NCI-H1092 (cell line): ENCODE data around the gene C3orf20.
"Not testable (repeated sequence)": the region's sequence is repeated elsewhere in the genome, so short reads cannot be mapped to it uniquely, and the experiment has no call there.

Experiments used
- DNase-seq: peaks from one replicate; lab custom pipeline; 2025; lab: John Stamatoyannopoulos, UW

Gene C3orf20

DNA sequence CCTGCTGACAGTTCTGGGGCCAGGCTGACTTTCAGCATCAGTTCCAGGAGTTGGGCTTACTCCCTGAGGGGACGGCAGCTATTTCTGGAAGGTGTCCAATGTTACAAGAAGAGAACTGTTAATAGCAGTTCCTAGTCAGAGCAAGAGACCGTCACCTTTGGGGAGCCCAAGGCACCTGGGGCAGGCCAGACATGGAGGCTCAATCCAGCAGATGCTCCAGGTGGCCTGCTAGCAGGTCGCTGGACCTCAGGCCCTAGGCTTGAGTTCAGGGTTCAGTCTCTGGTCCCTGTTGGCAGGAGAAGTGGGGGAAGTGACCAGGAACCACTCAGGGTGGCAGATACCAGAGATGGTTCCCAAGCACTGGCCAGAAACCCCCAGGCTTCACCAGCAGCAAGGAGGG lies 25.9 kb downstream of the C3orf20 start:
- no peak for DNase-seq

DNA sequence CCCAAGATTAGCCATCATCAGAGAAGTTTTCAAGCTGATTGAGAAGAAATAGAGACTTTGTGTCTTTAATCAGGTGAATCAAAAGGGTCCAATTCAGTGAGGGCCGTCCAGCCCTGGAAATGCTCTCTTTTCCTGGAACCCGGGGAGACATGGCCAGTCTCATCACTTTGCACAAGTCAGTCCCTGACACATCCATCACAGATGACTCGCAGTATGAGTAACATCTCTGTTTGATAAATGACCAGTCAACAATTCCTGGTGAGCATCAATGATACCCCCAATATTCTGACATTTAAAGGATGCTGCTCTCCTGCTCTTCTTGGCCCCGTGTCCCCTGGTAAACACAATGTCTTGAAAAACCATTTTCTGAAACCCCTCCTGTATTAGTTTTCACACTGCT lies 26.7 kb downstream of the C3orf20 start:
- DNase-seq: no peak

DNA sequence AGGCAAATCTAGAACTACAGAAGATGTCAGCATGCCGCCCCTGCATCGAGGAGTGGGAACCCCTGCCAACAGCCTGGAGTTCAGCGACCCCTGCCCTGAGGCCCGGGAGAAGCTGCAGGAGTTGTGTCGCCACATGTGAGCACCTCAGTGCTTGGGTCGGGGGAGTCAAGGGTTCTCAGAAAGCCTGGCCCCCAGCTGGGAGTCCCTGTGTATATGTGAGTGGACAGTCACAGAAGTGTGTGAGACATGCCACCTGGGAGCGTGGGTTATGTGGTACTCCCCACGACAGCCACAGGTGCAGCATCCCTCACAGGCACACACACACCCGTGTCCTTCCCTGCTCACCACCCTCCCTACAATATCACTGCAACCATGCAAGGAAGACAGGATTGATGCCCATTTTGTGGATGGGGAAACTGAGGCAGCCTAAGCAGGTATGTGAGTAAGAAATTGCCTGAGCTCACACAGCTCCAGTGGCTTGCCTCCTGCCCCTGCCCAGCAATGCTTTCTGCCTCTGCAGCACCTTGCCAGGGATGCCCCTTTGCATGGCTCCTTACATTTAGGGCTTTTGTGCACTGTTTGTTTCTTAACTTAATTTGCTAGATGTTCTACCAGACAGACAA lies 28.3 kb downstream of the C3orf20 start:
- no peak for DNase-seq

DNA sequence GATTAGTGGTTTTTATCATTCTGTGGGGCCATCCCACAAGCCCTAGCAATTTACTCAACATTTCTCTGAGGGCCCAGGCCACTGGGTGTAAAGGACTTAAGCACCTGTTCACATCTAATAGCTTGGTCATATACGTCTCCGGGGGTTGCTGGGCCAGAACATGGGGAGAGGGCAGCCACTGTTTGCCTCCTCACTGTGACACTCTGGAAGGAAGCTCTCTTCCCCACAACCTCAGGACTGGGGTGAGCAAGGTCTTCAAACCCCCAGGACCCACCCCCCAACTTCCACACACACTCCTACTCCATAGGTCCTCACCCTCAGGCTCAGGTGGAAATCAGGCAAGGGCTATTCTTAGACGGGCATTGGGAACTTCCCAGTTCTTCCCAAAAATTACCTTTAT lies 28.9 kb downstream of the C3orf20 start:
- no peak for DNase-seq

DNA sequence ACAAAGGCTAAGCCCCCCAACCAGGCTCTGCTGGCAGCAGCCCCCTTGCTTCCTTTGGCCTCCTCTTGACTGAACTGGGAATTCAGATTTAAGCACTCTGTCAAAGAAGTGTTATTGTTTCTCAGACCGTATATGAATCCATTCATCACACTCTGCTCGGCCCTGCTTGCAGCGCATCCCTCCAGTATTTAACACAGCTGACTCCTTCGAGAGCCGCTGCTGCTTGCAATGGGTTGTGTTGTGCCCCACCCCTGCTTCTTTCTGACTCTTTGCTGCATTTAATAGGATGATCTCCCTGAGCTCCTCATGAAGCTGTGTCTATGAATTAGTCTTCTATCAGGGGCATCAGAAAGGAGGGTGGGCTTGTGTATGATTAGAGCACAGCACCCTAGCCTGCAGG lies 31.2 kb downstream of the C3orf20 start:
- no peak for DNase-seq

DNA sequence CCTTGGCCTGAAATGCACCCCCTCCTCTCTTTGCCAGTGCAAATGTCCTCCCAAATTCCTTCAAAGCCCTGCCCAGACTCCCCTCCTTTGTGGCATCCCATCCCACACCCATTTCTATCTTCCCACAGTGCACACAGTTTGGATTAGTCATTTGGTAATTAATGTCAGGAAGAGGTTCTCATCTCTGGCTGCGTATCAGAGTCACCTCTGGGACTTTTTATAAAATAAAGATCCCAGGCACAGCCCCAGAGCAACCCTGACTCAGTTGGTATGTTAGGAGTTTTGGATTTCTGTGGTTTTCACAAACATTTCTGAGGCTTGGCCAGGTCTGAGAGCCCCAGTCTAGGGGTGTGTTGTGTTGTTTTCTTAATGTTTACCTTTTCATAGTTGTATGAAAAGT lies 41.6 kb downstream of the C3orf20 start:
- no peak for DNase-seq

DNA sequence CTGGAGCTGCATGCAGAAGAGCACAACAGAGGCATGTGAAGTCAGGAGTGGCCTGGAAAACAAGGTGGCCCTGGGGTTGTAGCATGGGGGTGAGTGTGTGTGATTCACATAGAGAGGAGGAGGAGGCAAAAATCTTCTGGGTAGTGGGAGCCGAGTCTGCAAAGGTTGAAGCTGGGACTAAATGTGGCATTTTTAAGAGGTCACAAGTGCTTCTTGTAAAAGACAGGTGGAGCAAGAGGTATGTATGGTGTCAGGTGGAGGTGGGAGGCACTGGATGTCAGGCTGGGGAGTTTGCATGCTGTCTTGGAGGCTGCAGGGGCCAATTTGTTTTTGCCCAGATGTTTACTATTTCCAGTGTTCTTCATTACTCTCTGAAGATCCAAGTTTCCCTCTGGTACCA lies 42.4 kb downstream of the C3orf20 start:
- no peak for DNase-seq

DNA sequence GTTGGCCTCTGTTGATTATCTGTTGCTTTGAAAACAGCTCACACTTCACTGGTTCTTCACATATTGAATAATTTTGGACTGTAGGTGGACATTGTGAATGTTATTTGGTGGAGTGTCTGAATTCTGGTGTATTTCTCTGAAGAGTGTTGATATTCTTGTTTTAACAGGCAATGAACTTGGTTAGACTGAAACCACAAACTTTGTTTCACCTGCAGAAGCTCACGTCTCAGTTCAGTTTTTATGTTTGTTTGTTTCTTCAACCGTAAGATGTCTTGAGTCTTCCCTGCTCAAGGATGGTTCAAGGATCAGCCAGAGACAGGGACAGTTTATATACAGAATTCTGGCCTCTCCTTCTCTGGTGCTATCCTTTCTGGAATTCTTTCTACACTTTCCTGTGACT lies 43.6 kb downstream of the C3orf20 start:
- DNase-seq: no peak

DNA sequence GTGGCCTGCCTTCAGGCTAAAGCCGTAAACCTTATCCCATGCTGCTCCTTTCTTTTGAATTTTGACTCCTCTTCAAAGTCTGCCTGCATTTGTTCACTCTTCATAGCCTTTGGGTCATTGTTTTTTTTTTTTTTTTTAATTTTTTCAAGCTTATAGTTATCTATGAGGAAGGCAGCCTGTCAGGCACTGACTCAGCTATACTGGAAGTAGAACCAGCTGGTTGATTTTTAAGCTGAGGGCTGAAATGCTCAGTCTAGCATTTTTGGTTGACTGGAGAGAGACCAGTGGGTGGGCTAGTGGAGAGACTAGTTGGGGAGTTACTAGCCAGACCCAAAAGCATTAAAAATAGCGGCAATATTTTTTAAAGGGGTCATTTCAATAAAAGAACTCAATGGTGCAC lies 44.1 kb downstream of the C3orf20 start:
- no peak for DNase-seq

DNA sequence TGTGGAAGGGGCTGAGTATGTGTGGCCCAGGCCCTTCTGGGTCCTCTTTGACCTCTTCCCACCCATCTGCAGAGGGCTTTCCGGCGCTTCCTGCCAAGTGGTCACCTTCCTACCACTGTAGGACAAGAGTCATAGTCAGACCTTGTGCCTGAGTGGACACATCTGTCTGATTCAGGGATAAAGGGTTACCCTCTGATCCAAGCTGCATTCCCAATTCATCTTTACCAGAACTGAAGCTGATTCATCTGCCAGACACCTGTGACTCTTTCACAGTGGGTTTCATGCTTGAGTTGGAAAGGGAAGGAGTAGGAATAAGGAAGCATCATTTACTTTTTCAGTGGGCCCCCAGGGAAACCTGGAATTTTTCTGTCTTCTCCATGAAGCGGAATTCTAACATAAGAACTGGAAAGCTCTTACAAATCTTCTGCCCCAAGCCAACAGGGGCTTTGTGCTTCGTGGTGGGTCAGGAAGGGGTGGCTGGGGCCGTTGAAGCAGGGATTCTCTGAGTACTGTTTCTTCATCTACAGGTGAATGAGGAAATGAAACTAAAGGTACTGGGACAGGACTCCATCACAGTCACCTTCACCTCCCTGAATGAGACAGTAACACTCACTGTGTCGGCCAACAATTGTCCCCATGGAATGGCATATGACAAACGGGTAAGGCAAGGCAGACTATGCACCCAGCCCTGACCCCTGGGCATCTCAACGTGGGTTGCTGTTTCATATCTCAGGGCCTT lies 46.4 kb downstream of the C3orf20 start:
- DNase-seq: no peak

DNA sequence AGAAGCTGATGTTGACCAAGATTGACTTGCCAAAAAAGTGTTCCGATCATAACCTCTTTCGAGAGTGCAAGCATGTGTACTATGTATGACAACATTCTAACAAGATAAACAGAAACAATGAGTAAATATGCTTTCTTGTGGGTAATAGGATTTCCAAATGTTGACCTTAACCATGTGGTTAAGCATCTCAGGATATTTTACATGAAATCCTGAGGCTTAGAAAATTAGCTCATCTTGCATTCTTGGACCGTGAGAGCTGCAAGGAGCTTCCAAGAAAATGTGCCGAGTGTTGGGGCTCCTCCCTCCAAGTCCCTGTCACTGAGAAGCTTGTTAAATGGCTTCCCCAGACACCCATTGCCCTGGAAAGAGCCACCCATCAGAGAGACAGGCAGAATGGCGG lies 50.1 kb downstream of the C3orf20 start:
- no peak for DNase-seq

DNA sequence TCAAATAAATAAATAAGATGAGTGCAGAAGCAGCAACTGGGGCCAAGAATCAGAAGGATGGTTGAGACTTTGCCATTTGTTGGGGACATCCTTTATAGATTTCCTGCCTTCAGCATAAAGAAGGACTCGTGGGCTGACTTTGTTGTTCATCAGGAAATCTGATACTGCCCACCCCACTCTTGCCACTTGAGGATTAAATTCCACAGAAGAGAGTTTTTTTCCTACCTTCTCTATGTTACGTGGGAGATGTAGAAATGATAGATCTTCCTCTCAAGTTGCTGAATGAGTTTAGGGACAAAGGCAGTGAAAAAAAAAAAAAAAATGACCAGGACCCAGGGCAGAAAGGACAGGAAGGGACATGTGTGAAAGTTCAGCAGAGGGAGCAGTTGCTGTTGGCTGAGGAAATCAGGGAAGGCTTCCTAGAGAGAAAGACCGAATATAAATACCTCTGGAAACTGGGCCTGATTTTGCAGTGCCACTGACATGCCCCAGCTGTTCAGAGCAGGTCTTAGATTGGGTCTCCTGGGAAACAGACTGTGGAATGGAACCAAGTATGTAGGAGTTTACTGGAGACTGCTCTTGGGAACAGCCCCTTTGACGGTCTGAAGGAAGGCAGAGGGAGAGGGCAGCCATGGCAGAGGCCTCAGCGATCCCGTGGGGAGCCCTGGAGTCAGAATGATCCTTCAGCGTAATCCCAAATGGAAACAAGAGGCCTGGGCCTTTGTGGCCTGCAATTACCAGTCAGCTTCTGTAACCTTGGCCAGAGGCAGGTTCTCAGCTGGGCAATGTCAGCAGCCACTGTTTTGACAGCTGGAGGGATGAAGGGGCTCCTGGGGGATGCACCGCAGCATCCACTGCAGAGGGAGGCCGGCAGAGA lies 50.9 kb downstream of the C3orf20 start:
- no peak for DNase-seq

DNA sequence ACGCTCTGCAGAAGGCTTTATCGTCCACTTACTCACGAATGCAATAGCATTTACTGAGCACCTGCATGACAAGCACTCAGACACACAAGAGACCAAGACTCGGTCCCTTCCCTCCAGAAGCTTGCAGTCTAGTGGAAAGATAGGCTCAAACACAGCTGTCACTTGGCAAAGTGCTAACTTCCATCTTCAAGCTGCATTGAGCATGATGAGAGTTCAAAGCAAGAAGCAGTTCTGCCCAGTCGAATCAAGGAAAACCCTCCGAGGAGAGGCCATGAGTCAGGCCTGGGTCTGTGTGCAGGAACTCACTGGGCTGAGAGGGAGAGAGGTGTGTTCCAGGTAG lies 51.5 kb downstream of the C3orf20 start:
- no peak for DNase-seq

DNA sequence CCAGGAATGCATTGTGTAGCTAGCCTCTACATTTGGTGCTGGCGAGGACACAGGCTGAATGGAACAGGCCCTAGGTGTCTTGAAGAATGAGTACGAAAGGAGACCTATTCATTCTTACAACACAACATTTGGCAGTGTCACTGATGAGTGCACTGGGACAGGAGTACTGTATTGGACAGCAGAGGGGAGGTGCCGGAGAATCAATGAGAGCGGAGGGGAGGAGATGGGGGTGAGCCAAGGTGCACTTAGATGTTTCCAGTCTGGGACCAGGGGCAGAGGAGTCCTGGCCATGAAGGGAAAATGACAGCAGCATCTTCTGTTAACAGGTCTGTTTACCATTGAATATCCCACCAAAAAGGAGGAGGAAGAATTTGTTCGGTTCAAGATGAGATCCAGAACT lies 53.2 kb downstream of the C3orf20 start:
- no peak for DNase-seq

DNA sequence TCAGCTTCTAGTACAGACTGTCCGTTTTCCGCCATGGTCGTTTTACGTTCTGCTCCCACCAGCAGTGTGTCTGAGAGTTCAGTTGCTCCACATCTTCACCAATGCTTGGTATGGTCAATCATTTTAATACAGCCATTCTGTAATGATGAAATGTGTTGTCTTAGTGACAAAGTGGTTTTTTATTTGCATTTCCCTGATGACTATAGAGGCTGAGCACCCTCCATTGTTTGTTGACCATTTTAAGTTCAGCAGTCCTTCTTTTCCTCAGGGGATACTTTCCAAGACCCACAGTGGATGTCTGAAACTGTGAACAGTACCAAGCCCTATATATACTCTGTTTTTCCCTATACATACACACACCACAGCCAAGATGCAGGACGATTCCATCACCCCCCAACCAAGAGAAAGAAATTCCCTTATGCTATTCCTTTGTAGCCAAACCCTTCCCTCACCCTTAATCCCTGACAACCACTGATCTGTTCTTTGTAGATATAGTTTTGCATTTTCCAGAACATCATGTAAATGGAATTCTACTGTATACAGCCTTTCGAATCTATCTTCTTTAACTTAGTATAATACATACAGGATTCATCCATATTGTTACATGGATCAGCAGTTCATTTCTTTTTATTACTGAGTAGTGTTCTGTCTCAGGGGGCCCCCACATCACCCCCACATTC lies 55.9 kb downstream of the C3orf20 start:
- no peak for DNase-seq

DNA sequence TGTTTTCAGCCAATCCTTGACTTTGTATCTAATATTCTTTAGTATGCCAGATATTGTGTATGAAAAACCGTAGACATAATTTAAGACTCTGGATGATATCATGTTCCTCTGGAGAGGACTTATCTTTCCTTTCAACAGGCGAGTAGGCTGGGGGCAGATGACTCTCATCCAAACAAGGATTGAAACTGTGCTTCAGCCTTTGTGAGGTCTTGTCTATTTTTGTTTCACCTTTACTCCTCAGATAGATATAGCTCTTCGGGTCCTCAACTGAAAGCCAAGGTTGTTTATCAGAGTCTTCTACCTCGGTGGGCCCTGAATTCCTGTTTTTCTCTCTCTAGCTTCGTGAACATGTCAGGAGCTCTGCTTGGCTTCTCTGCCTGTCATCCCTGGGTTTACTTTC lies 66.0 kb downstream of the C3orf20 start:
- no peak for DNase-seq

DNA sequence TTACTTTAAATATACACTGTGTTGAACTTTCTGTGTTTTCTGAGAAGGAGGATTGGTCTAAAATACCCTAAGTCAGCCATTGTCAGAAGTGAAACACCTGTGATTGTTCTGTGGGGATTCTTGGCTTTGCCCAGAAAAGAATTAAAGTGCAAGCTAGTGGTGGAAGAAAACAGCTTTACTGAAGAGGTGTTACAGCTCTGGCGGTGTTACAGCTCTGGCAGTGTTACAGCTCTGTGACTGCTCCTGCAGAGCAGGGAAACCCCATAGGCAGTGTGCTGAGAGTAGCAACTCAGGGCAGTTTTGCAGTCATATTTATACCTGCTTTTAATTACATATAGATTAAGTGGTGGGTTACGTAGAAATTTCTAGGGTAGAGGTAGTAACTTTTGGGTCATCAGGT lies 66.6 kb downstream of the C3orf20 start:
- DNase-seq: no peak

DNA sequence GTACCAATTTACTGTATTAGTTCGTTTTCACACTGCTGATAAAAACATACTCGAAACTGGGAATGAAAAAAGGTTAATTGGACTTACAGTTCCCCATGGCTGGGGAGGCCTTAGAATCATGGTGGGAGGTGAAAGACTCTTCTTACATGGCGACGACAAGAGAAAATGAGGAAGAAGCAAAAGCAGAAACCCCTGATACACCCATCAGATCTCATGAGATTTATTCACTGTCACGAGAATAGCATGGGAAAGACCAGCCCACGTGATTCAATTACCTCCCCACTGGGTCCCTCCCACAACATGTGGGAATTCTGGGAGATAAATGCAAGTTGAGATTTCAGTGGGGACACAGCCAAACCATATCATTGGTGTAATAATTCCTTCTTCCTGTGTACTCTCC lies 69.6 kb downstream of the C3orf20 start:
- DNase-seq: no peak

DNA sequence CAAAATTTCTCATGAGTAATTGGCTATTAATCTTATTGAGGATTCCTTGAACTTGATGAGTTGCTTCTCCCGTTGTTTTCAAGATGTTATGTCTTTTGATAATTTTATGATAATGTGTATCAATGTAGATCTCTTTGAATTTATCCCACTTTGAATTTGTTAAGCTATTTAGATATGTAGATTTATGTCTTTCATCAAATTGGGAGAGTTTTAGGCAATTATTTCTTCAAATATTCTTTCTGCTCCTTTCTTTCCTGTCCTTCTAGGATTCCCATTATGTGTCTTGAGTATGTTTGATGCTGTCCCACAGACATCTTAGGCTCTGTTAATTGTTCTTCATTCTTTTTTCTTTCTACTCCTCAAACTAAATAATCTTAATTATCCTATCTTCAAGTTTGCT lies 75.7 kb downstream of the C3orf20 start:
- DNase-seq: no peak

DNA sequence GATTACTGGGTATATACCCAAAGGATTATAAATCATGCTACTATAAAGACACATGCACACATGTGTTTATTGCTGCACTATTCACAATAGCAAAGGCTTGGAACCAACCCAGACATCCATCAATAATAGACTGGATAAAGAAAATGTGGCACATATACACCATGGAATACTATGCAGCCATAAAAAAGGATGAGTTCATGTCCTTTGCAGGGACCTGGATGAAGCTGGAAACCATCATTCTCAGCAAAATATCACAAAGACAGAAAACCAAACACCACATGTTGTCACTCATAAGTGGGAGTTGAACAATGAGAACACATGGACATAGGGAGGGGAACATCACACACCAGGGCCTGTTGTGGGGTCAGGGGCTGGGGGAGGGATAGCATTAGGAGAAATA lies 78.0 kb downstream of the C3orf20 start:
- not testable (repeated sequence) for DNase-seq

DNA sequence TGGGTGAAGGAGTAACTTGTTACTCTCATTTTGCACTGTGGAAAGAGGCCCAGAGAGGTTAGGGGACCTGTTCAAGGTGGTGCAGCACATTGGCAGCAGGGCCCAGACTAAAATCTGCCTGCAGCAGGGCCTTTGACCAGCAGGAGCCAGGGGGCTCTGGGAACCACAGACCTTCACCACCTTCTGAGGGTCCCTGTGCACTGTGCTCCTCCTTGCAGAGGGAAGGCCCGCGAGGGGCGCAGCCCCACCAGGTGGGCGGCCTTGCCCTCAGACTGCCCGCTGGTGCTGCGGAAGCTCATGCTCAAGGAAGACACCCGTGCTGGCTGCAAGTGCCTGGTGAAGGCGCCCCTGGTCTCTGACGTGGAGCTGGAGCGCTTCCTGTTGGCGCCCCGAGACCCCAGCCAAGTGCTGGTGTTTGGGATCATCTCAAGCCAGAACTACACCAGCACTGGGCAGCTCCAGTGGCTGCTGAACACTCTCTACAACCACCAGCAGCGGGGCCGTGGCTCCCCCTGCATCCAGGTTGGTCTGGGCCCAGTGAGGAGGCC lies 82.3 kb downstream of the C3orf20 start:
- DNase-seq: no peak

DNA sequence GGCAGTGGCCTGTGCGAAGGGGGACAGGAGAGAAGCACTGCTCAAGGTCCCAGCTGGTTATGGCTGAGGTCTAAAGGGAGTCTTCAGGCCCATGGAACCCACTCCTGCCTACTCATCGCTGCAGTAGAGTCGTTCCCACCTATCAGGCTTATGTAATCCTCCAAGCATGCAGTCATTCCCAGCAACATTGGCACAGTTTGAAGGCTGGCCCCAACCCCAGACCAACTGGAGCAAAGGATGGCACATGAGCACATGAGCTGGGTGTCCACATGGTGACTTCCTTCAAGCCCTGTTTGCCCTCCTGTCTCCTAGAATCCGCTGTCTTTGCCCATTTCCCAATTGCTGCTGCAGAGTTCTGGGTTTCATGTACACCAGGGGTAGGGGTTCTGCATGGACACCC lies 83.4 kb downstream of the C3orf20 start:
- DNase-seq: no peak
